Cerebellar nuclear complex (tissue), 1 donor: ENCODE measurements around the gene DUSP9.

Experiments
- DNase-seq, 2 experiments: peaks; one replicate each; lab custom pipeline; 2025; lab: John Stamatoyannopoulos, UW

Gene DUSP9

GRCh38 chrX:153637121-153638040 lies 9.6 kb upstream of the DUSP9 start:
- no peak for DNase-seq

- DNase-seq = no peak
These were observed 9.0 kb upstream of the DUSP9 start for GRCh38 chrX:153638041-153638371.

GRCh38 chrX:153638436-153639176 lies 8.4 kb upstream of the DUSP9 start:
- no peak for DNase-seq

- no peak for DNase-seq
These were observed 7.6 kb upstream of the DUSP9 start for GRCh38 chrX:153639177-153640044.

DNA sequence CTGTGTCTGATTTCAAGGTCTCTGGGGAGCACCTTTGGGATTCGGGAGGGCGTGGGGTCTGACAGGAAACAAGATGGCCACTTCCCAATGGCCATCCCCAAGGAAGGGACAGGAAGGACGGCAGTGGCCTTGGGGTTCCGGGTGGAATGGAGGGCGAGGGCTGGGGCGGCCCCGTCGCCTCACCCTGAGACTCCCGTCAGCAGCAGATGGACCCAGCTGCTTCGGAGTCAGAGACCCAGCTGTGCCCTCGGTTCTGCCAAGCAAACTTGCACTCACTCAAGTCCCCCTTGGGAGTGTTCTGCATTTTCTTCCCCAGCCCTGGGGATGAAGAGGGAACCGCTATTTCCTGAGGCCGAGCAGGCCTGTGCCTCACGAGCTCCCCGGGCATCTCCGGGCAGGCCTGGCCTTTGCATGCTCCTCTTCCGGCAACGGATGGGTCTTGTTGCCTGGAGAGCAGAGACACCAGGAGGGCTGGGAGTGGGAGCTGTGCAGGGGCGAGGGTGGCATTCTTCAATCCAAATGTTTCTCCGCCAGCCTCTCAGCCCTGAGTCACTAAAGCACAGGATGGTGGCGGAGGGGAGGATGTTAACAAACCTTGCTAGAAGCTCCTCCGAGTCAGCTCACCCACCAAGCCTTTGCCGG lies 6.8 kb upstream of the DUSP9 start:
- DNase-seq = no peak

DNA sequence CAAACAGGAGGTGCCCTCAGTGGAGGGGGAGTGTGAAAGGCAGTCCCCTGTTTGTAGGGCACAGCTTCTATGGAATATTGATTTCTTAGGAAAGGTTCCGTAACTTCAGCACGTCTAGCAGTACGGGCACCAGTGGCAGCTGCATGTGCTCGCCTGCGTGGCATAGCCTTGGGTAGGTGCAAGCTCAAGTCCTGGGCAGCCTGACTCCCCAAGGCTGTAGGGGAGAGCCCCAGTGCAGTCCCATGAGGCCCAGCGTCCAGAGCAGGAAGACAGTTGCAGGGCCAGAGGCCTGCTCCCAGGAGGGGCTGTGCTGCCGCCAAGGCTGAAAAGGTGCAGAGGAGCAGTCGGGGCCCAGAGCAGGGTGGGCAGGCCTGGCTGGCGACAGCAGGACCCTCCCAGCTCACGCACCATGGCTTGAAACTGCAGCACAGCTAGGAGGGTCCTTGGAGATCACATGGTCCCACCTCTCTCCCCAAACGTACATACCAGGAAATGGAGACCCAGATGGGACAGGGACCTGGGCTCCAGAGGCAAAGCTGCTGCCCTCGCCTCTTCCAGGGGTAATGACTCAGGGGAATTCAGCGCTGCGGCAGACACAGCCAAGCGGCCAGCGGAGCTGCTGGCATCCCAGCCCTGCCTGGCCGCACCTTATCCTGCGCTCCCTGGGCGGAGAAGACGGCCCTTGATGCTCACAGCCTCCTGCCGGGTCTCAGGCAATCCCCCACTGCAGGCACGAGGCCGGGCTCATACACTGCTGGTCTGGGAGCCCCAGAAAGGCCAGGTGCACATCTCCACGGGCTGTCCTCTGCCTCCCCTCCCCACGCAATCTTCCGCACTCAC lies 6.0 kb upstream of the DUSP9 start:
- no peak for DNase-seq

DNA sequence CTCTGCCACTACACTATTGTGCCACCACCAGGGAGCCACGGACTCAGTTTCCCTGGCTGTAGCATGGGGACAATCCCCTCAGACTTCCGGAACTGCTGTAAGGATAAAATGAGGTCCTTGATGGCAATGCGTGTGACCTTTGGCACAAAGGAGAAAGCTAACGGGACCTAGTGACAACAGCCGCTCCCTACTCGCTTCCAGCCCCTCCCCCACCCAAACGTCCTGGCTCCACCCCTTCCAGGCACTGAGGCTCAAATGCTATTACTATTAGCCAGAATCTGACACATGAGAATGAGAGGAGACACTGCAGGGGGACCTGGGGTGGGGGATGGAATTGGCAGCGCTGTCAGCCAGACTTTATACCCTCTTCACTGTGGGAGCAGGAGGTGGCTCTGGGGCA lies 5.4 kb upstream of the DUSP9 start:
- DNase-seq = no peak

DNA sequence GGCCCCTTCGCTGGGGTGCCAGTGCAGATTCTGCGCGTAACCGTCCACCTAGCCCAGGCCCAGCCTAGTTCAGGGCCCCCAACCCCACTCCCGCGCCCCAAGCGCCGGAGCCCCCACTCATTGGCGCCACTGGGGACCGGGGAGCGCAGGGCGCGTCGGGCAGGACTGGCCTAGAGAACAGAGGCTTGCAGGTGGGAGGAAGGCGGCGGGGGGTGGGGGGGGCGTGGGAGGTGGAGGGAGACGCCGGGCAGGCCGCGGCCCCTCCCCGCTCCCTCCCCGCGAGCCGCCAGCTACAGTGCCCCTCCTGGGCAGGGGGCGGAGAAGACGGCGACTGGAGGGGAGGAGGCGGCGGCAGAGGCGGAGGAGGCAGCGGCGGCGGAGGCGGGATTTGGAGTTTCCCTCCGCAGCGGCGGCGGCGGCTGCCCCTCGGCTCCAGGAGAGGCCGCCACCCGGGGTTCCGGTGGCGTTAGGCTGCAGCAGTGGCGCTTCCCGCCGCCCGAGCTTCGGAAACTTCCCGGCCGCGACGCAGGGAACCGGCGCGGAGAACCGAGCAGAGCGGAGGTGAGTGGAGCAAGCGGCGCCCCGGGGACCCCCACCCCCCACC lies 4.8 kb upstream of the DUSP9 start:
- no peak for DNase-seq

GRCh38 chrX:153642655-153643430 lies 4.2 kb upstream of the DUSP9 start:
- no peak for DNase-seq

- no peak for DNase-seq
These were observed 3.3 kb upstream of the DUSP9 start for GRCh38 chrX:153643431-153644351.

DNA sequence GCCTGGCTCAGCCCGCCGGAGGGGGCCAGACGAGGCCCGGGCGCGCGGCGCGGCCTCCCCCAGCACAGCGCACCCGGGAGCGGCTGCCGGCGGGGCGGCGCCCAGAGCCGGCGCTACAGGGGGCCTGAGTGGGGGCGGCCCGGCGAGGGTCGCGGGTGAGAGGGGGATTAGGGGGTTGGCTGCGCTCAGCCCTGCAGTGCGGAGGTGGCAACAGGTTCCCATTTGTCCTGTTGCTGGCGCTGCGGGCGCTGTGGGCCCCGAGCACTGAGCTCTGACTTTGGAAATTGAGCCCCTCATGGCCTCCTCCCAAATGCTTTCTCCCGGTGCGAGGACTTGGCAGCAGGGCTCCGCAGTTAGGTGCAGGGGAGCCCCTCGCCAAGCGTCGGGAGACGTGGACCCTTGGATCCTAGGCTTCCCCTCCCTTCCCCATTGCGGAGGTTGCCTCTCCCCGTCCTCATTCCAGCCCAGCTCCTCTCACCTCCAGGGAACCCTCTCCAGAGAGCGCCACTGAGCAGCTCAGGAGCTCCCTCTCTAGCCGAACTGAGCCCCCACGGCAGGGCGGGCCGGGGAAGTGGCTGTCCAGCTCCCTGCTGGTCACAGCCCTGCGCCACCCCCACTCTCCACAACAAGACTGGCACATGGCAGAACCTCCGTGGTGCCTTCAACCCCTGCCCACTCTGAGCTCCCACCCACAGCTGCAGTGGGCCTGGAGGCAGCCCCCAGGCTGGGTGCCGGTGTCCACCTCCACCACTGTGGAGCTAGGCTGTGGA lies 2.5 kb upstream of the DUSP9 start:
- DNase-seq = no peak

- no peak for DNase-seq
These were observed 1.9 kb upstream of the DUSP9 start for GRCh38 chrX:153645151-153645550.

GRCh38 chrX:153645921-153646488 lies 998 bp upstream of the DUSP9 start:
- no peak for DNase-seq

- DNase-seq = no peak
These were observed 706 bp downstream of the DUSP9 start for GRCh38 chrX:153647461-153648357.

DNA sequence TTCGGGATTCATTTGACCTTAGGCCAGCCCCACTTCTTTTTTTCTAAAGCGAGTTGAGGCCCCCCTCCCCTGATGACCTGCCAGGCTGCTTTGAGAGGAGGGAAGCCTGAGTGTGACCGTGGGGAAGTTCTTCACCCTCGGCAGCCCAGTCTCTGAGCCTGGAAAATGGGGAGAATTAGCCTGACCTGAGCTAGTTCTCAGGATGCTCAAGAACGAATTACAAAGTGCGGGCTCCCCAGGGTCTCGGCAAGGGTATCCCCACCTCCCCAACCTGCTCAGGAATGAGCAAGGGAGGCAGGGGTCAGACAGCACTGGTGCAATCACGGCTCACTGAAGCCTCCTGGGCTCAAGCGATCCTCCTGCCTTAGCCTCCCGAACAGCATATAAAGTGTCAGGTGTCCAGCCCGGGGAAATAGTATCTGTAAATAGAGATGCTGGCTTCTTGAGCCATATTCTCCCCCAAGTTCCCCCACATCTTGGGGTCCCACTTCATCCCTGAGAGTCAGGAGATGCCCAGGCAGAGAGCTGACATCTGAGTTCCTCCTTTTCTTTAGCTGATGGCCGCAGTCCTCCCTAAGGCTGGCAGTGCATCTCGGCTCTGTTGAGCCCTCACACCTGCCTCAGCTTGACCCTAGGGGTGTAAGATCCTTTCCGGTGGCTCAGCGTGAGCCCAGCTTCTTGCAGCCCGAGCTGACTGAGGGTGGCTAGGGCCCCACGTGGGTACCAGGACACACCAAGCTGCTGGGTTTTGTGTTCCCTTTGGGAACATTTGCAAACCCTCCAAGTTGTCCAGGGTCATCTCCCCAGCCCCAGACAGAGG lies 1.6 kb downstream of the DUSP9 start:
- no peak for DNase-seq
